ENCODE measurements around the gene ADAM10. TPM values are rescaled to one million over a fixed set of nuclear protein-coding genes. Genes with fewer than 3 reads are reported as not detected.

ADAM10 gene
- total and polyA plus RNA-seq, 8 donors = 5.8 to 159 (median 17.2) TPM

GRCh38 chr15:58742819-58743502 is 6.5 kb downstream of the ADAM10 start:
- Histone ChIP-seq H3K36me3 (no peaks in the 10 kb centered on the region), H3K4me1 (peaks cover 11 to 85% (median 57%) of the 10 kb centered on the region in 4 donors), H3K9me3 (no peaks in the 10 kb centered on the region), H3K27me3 (no peaks in the 10 kb centered on the region), H3K27ac (peak overlapping the region in 1 of 5 donors; percentile 2), H3K4me3 (no peak overlapping the region)
- intact Hi-C loops (cut with DNase I; ENCODE audit: low total_unique reads) = no loop called here
- TF ChIP-seq POLR2A (IDR thresholded peaks at IDR 0.05) = no peak
- TF ChIP-seq CTCF (IDR thresholded peaks at IDR 0.05) = no peak
- TF ChIP-seq EP300 (IDR thresholded peaks at IDR 0.05) = no peak
- TF ChIP-seq POLR2AphosphoS5 (IDR thresholded peaks at IDR 0.05) = no peak
- 82 to 94% (median 86%) methylated on average over 5 of the region's 5 CpGs for WGBS, 5 donors
- DNase-seq = no peak

- no peaks in the 10 kb centered on the region for H3K27me3 ChIP-seq
- no peak overlapping the region for H3K4me3 ChIP-seq
- 75 to 81% (median 78%) methylated on average over 8 of the region's 8 CpGs for WGBS, 5 donors
- intact Hi-C loops (cut with DNase I; ENCODE audit: low total_unique reads) = no loop called here
- peak in 1 of 2 donors; percentile 52 for DNase-seq
- H3K9me3 ChIP-seq = no peaks in the 10 kb centered on the region
- no peak overlapping the region for H3K27ac ChIP-seq
- H3K4me1 ChIP-seq = peaks cover 11 to 85% (median 53%) of the 10 kb centered on the region in 4 donors
- no peaks in the 10 kb centered on the region for H3K36me3 ChIP-seq
- TF ChIP-seq CTCF (IDR thresholded peaks at IDR 0.05) (no peak), EP300 (IDR thresholded peaks at IDR 0.05) (no peak), POLR2AphosphoS5 (IDR thresholded peaks at IDR 0.05) (no peak), POLR2A (IDR thresholded peaks at IDR 0.05) (no peak)
Measured at GRCh38 chr15:58742022-58742813, 7.3 kb downstream of the ADAM10 start.

- no peak overlapping the region for H3K27ac ChIP-seq
- no peaks in the 10 kb centered on the region for H3K27me3 ChIP-seq
- no peak for DNase-seq
- H3K9me3 ChIP-seq = no peaks in the 10 kb centered on the region
- H3K36me3 ChIP-seq = no peaks in the 10 kb centered on the region
- no peak overlapping the region for H3K4me3 ChIP-seq
- H3K4me1 ChIP-seq = peaks cover 5 to 83% (median 47%) of the 10 kb centered on the region in 4 donors
- no peak for TF ChIP-seq EP300 (IDR thresholded peaks at IDR 0.05)
- TF ChIP-seq CTCF (IDR thresholded peaks at IDR 0.05) = no peak
- intact Hi-C loops (cut with DNase I; ENCODE audit: low total_unique reads) = no loop called here
- WGBS, 5 donors = 83 to 95% (median 89%) methylated on average over 2 of the region's 2 CpGs
Measured at GRCh38 chr15:58741032-58741431, 8.5 kb downstream of the ADAM10 start.

- Histone ChIP-seq H3K9me3 (no peaks in the 10 kb centered on the region), H3K4me1 (peaks cover under 1 to 84% (median 44%) of the 10 kb centered on the region in 4 donors), H3K4me3 (no peak overlapping the region), H3K36me3 (no peaks in the 10 kb centered on the region), H3K27me3 (no peaks in the 10 kb centered on the region), H3K27ac (no peak overlapping the region)
- no peak for DNase-seq
- intact Hi-C loops (cut with DNase I; ENCODE audit: low total_unique reads) = no loop called here
- 85 to 91% (median 89%) methylated on average over 4 of the region's 4 CpGs for WGBS, 5 donors
- no peak for TF ChIP-seq POLR2AphosphoS5 (IDR thresholded peaks at IDR 0.05)
- TF ChIP-seq CTCF (IDR thresholded peaks at IDR 0.05) = no peak
- no peak for TF ChIP-seq POLR2A (IDR thresholded peaks at IDR 0.05)
- TF ChIP-seq EP300 (IDR thresholded peaks at IDR 0.05) = no peak
Measured at GRCh38 chr15:58740436-58740835, 9.1 kb downstream of the ADAM10 start.

All from stomach (tissue), 9 donors.